Suppressor macrophage treated with lipopolysaccharide for 1 hour (primary cell): ENCODE results near the gene RAB40B.

Experiments used
- DNase-seq, 3 donors: peaks; one replicate each; pipeline ENCODE4 v3.0.0-alpha.2; 2020 to 2022

The RAB40B gene

DNA sequence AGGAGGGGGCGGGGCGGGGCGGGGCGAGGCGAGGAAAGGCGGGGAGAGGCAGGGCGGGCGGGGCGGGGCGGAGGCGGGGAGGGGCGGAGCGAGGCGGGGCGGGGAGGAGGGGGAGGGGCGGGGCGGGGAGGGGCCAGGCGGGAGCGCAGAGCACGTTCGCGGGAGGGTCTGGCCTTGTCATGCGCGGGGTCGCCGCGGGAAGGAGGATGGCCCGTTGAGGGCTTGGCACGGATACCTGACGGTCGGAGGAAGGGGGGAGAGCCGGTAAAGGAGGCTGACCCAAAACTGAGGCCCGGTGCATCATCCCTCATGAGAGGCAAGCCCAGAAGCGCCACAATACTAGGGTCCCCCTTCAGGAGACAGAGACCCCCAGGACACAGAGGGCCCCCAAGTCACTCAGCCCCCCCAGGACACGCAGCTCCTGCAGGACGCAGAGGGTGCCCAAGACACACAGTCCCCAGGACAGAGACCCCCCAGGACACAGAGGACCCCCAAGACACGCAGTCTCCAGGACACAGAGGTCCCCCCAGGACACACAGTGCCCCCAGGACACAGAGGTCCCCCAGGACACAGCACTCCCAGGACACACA lies 49.7 kb downstream of the RAB40B start:
- no peak for DNase-seq

DNA sequence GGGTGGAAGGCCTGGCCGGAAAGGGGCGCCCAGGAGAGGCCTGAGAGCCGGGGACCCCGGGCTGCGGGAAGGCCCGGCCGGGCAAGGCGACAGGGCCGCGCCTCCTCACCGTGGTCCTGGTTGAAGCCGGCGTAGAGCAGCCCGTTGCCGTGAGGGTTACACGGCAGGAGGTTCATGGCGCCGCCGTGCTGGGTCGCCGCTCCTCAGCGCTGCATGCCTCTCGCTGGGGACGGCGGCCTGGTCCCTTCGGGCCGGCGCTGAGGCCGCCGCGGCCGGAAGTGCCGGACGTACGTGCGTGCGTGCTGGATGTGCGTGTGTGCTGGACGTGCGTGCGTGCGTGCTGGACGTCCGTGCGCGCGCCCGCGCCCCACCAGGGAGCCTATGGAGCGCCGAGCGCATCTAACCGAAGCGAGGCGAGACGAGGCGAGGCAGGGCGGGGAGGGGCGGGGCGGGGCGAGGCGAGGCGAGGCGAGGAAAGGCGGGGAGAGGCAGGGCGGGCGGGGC lies 50.3 kb downstream of the RAB40B start, which contains the start of gene WDR45B:
TSS of gene WDR45B (minus strand) at position 280 of the 504 bp plus-strand sequence. CDS start at position 176, 104 bp downstream.
- DNase-seq = peak; percentile 97 to 98 (median 98)

DNA sequence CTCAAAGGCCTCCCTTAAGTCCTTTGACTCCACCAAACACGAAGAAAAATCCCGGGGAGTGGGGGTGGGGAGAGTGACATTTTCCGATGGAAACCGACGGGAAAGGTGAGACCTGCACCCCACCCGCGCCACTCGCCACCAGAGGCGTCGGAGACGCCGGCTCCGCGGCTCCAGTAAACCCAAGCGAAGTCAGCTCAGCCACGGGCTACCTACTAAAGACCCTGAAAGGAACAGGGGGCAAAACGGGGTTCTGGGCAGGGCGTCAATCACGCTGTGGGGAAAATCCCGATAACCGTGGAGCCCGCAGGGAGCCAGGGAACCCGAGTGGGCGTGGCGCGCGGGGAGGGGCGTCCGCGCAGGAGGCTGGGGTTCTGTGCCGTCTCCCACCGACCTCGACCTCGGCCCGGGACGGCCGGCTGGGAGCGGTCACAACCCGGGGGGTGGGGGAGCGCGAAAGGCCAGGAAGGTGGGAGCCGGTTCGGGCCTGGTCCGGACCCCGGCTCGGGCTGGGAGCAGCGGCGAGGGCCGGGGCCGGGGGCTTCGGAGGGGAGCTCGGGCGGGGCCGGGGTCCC lies 50.8 kb downstream of the RAB40B start:
- peak; percentile 61 to 83 (median 63) for DNase-seq

DNA sequence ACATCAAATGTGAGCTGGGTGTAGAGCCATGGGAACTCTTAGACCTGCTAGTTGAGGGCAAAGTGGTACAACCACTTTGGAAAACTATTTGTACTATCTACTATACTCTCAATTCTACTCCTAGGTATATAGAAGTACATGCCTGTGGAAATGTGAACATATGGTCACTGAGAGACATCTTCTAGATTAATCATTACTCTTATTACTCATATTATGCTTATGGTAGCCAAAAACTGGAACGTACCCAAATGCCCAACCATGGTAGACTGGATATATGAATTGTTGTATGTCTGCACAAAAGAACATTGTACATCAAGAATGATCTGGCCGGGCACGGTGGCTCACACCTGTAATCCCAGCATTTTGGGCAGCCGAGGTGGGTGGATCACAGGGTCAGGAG lies 53.0 kb downstream of the RAB40B start:
- DNase-seq = no peak

DNA sequence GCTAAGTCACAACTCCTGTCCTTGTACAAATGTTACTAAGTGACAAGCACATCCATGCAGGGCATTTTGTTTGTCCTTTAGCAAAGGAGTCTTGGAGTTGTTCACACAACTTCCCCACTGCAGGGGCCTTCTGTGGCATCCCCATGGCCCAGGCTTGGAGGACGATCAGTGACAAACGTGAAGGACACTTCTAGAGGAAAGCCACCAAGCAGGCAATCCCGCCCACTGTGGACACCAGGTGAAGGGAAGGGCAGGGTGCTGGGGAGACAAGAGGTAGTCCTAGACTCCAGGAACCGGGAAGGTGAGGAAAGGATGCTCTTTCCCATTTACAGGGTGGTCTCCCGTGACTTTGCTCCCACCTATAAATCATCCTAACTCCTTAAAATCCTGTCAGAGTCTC lies 54.4 kb downstream of the RAB40B start:
- DNase-seq = no peak

DNA sequence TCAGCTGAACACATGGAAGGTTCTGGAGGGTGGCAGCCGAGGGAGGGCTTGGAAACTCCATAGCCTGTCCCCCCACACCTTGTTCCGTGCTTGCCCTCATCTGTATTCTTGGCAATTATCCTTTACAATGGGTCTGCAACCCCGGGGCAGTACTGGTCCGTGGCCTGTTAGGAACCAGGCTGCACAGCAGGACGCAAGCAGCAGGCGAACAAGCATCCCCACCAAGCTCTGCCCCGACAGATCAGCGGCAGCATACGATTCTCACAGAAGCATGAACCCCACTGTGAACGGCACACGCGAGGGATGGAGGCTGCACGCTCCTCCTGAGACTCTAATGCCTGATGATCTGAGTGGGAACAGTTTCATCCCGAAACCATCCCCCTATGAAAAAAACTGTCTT lies 56.5 kb downstream of the RAB40B start:
- DNase-seq = no peak

DNA sequence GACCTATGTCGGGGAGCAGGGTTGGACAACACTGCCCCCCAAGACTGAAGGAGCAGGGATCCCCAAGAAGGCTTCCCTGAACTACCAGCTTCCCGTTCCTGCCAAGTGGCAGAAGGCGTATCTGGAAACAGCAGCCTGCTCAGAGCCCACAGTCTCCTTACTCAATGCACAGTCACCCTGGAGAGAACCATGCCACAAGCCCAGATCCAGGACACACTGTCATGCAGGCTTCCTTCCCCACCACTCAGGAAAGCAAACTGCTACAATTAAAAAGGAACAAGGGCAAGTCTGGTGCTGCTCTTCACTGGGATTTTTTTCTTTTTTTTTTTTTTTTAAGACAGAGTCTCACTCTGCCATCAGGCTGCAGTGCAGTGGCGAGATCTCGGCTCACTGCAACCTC lies 58.5 kb downstream of the RAB40B start:
- DNase-seq = peak; percentile 57 to 62 (median 61)

DNA sequence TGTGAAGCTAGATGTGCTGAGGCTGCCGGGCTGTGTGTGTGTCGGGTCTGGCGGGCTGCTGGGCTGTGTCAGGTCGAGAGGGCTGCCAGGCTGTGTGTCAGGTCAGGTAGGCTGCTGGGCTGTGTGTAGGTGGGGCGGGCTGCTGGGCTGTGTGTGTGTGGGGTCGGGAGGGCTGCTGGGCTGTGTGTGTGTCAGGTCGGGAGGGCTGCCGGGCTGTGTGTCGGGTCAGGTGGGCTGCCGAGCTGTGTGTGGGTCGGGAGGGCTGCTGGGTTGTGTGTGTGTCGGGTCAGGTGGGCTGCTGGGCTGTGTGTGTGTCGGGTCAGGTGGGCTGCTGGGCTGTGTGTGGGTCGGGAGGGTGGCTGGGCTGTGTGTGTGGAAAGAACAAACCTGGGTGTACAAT lies 58.9 kb downstream of the RAB40B start:
- no peak for DNase-seq

DNA sequence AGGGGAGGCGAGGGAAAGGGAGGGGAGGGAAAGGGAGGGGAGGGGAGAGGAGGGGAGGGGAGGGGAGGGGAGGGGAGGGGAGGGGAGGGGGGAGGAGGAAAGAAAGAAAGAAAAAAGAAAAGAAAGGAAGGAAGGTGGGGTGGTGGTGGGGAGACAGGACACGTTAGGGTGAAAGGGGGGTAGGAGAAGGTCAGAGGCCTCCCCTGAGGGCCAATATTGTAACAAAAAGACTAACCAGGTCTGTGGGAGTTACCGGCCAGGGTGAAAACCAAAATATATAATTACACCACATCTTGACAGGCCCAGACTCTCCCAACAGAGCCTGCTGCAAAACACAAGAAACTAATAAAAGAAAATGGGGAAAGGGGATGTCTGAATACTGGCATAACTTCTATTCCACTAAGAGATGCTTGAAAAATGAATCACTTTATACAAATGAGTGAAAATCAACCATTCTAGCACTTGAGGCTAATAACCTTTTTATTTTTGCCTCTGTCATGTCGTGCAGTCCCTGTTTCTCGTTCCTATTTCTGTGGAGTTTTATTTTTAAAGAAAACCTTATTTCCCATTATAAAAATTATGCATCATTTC lies 60.2 kb downstream of the RAB40B start:
- no peak for DNase-seq

DNA sequence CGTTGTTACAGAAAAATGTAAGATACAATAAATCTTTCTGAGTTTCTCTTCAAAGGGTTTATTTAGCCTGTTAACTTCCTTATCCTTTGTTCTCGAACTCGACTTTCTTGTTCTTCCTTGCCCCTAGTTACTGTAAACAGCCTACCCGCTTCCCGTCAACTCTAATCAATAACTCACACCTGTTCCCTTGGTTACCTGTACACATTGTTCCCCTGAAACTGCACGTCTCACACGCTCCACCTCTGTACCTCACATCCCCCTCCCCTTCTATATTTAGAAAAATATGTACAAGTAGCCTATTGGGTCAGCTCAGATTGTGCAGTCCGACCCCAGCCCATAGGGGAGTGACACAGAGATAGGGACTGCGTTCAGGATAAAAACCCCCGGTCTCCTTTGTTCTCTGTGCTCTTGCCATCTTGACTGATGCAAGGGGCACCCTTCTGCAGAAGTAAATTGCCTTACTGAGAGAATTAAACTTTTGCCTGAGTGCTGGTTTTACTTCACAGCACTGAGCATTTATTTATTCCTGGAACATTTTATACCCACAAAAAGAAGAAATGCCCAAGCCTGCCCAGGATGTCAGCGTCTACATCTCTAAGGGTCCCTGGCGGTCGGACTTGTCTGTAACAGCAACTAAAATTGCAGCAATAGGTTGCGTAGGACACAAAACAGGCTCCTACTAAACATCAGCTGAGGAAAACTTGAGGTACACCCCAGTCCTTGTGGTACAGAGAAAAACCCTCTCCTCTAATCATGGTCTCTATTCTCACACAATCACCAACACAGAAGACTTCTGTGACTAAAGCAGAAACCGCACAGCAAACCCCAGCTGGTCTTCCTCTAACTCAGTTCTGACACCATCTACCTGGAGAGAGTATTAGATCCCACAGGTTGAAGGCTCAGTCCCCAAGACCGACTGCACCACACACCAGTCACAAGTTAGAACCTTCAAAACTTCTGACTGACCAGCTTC lies 61.6 kb downstream of the RAB40B start:
- DNase-seq = no peak

DNA sequence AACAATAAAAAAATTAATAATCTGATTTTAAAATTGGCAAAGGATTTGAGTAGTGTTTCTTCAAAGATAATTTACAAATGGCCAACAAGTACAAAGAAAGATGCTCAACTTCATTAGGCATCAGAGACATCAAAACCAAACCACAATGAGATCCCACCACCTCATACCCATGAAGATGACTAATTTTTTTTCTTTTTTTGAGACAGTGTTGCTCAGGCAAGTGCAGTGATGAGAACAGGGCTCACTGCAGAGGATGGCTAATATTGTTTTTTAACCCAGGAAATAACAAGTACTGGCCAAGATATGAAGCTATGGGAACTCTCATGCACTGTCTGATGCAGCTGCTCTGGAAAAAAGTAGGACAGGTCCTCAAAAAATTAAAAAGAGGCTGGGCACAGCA lies 65.2 kb downstream of the RAB40B start:
- no peak for DNase-seq

DNA sequence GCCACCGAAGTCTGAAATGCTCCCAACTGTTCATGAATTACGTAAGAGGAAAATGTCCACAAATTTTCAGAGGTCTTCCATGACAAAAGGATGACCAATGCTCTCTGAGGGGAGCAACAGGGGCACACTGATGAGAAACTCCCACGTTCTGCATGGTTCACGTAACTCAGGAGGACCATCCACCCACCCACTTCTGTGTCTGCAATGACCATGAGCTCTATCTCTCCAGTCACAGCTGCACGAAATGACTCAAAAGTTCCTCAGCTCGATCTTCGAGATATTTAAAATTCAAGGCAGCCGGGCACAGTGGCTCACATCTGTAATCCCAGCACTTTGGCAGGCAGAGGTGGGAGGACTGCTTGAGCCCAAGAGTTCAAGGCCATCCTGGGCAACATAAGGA lies 66.0 kb downstream of the RAB40B start:
- peak; percentile 19 to 71 (median 20) for DNase-seq

DNA sequence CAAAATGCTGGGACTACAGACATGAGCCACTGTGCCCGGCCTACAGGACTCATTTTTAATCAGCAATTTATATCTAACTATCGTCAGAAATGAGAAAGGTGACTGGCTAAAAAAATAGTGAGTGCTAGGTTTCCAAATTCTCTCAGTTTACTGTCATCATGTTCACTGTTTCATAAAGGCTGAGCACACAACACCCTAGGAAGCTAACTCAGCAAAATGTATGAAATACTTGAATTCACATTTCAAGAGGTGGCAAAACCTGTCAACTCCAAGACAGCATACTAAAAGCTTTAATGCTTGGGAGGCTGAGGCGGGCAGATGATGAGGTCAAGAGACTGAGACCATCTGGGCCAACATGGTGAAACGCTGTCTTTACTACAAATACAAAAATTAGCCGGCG lies 67.0 kb downstream of the RAB40B start:
- no peak for DNase-seq

DNA sequence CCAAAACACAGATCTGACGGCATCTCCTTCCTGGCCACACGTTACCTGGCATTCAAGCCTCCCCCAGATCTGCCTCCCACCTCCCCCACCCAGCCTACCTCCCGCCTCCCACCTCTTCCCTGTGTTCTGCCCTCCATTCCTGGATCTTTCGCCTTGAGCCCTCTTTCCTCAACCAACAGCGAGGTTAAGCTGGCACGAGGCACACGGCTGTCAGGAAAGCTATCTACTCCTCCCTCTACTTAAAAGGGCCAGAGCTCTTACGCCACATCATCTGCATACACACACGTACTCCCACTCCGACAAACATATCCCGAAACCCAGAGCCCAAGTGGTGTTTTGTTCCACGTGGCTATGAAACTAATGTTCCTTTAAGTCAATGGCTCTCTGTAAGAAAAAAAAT lies 68.3 kb downstream of the RAB40B start:
- DNase-seq = no peak

DNA sequence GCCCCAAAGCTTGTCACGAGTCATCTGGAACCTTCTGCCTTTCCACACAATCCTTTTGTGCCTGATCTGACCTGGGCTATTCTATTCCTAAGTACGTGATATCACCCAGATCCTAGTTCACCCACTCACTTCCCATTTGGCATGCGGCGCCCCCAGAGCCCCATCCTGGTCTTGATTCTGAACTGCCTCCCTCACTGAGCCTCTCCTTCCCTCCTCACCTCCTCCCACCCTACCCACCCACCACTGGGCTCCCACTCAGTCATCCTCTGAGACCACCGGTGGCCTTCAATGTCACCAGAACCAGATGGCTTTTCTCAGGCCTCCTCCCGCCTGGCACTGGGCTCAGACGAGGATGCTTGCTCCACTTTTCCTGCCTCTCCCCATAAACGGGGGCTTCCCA lies 68.8 kb downstream of the RAB40B start:
- DNase-seq = no peak

DNA sequence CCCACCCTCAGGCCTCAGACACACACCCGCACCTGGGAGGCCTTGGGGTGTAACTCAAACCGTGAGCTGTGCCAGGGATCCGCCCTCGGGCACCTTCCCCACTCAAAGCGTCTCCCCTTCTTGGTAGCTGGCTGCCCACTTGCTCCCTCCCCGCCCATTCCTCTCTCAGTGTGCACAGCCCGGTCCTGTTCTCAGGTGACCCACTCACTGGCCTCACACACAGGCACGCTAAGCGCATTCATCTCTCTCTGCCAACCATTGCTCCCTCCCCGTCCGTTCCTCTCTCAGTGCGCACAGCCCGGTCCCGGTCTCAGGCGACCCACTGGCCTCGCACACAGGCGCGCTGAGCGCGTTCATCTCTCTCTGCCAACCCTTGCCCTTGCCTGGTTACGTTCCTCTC lies 71.1 kb downstream of the RAB40B start:
- no peak for DNase-seq

DNA sequence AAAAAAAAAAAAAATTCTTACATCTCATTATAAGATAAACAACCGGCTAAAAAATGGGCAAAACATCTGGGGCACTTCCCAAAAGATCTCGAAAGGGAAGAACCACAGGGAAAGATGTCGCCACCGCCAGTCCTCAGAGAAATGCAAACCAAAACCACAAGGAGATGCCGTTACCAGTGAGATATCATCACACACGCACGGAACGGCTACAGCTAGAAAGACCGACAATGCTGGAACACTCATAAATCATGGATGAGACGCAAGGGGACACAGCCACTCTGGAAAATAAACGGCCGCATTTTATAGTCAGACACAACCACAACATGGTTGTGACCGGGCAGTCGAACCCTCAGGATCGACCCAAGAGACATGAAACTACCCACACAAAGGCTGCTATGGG lies 74.8 kb downstream of the RAB40B start:
- DNase-seq = peak; percentile 55 to 68 (median 61)

DNA sequence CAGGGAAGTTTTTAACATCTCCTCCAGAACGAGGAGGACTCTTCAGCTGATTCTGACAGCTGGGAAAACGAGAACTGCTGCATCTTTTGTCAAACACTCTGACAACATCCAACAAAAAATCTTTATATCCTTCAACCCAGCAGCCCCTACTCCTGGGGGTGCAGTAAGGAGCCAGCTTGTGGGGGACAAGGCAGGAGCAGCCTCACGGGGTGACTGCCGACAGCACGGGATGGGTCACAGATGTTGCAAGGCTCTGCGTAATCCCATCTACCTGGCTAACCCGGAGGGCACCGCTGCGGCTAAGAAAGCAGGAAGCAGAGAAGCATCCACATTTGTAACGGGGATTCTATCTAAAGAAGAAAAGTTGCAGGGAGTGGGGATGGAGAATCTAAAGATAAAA lies 78.9 kb downstream of the RAB40B start:
- no peak for DNase-seq

DNA sequence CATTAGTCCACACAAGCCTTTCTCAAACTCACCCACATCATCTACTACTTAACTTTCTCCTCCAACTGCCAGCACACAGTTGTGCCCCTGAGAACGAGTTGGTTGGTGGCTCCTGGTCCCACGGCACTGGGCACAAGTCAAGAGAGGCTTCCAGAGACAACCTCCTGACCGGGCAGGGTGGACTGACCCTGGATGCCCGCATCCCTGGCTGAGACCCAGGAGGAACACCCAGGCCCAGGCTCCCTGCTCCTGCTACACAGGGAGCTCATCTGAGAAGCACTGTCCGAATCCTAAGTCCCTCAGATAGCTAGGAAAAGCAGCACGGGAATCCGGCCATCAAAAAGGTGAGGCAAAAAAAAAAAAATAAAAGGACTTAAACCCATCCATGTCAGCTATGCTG lies 79.3 kb downstream of the RAB40B start:
- DNase-seq = no peak

DNA sequence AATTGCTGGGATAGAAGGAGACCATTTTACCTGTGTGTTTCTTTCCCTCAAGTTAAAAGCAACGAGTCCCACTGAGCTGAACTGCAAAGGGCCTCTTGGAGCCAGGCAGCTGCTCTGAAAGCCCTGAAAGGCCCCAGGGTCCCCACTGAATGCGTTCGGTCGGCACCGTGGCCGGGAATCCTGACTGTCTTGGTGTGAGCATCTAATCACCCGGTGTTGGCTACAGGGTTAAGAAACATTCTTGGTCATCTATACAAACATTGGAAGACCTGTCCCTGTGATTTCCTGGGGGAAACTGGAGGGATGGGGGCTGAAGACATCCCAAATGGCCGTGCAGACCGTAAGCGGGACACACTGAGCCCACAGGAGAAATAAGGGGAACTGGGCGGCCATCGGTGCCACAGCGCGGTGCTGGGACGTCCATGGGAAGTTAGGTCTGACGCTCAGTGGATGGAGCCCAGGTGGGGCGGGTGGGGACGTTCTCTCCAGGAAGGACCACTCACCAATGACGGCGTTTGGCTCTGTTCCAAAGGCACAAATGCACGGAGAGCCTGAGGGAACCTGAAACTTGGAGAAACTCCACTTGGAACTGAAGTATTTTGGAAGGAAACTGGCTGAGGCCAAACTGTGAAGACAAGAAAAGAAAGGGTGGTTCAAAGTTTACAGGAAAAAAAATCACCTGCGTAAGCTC lies 82.3 kb downstream of the RAB40B start:
- DNase-seq = no peak

DNA sequence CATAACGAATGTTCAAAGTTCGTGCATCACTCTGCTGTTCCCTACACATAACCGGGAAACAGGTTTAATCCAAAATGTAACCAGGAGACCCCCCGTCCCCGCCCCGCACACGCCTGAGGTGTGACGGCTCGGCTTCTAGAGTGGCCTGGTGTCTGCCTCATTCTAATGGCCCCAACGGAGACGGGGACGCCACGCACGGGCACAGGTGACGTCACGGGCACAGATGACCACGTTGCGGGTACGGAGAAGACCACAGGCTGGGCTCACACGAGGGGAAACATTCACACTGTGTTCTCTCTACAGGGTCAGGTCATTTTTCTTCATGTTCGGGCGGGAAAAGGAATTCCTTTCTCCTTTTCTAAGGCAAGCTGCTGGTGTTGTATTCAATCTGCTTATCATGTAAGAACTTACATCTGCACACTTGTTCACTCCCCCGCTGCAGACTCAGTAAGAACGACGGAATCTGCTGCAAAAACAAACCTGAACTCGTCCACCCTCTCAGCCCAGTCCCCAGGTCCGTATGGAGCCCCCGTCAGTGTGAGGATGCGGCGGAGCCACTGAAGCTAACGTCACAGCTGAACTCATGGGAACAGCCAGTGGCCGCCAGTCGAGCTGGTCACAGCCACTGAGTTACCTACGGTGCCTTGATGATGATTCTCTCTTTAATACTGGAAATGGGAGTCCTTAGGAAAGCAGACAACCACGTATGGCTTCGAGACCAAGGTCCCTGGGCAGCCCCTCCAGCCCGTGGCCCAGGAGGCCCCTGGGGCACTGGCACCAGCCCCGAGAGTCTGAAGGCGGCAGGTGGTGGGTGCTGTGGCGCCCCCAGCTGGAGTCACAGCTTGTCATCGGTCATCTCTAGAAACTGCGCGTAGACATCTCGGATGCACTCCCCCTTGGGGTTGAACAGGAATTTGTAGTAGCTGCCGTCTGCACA lies 83.1 kb downstream of the RAB40B start:
- no peak for DNase-seq
